NCI-H2029 (cell line): ENCODE data around the gene PDLIM7.

Experiments
- DNase-seq: peaks from one replicate; lab custom pipeline; 2025; lab: John Stamatoyannopoulos, UW

PDLIM7 gene

DNA sequence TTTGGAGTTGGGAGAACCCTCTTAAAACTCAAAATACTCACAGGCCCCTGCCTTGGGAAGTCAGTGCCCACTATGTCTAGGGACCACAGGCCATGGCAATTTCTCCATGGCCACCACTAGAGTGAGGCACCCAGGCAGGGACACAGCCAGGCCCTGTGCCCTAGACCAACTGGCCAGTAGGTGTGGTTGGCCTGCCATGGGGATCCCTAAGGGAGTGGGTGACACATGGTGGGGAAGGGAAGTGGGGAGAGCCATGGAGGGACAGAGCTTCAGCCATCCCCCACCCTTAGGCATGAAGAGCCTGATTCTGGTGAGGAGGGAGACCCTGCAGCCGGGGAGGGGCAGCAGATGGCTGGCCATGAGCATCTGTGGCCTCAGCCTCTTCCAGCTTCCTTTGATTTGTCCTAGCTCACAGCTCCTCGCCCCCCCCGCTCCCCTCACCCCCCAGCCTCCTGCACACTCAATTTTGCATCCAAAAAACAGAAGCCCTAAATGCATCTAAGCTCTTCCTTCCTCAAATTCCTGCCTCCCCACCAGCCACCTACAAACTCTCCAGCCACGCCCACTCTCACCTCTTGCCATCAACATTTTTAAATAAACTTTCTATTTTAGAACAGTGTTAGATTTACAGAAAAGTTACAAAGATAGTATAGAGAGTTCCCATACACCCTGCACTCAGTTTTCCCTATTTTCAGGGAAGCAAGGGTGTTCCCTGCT is 22.4 kb downstream of the PDLIM7 start:
- no peak for DNase-seq

DNA sequence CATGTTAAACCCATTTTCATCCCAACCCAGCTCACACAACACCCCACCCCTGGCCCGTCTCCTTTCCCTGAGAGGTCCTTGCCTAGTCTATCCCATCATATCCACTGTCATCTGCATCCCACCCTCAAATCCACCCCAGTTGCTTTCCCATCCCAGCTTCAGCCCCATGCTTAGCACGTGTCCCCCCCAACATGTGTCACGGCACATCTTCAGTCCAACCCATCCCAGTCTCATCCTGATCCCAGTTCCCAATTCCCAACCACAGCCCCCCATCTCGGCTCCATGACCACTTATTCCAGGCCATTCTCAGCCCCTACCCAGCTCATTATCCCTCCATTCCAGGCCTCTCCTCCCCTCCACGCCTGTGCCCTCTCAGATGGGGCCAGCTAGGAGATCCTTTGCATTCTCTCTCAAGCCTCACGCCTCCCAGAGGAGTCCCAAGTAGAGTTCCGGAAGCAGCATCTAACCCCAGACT is 23.4 kb downstream of the PDLIM7 start:
- DNase-seq: no peak

DNA sequence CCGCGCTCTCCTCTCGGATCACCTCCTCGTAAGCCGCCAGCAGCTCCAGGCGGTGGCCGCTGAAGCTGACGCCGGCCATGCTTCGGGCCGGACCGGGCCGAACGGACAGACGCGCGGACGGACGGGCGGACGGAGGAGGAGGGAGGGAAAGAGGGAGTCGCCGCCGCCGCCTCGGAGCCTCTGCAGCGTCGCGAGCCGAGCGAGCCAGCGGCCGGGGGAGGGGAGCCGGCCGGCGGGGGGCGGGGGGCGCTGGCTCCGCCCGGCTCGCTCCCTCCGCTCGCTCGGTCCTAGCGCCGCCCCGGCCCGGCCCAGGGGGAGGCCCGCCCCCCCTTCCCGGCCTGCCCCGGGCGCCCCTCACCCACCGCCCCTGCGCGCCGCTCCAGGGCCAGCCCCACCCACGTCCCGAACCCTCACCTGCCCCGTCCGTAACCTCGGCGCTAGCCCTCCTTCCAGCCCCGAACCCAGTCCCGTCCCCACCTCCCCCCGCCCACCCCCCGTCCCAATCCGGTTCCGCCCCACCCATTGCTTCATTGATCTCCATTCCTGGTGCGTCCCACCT is 23.9 kb downstream of the PDLIM7 start, which contains the start of gene DBN1:
Gene DBN1 (minus strand): TSS at position 192 of the 559 bp plus-strand sequence. CDS start 113 bp downstream, at position 79.
- peak; percentile 65 for DNase-seq

DNA sequence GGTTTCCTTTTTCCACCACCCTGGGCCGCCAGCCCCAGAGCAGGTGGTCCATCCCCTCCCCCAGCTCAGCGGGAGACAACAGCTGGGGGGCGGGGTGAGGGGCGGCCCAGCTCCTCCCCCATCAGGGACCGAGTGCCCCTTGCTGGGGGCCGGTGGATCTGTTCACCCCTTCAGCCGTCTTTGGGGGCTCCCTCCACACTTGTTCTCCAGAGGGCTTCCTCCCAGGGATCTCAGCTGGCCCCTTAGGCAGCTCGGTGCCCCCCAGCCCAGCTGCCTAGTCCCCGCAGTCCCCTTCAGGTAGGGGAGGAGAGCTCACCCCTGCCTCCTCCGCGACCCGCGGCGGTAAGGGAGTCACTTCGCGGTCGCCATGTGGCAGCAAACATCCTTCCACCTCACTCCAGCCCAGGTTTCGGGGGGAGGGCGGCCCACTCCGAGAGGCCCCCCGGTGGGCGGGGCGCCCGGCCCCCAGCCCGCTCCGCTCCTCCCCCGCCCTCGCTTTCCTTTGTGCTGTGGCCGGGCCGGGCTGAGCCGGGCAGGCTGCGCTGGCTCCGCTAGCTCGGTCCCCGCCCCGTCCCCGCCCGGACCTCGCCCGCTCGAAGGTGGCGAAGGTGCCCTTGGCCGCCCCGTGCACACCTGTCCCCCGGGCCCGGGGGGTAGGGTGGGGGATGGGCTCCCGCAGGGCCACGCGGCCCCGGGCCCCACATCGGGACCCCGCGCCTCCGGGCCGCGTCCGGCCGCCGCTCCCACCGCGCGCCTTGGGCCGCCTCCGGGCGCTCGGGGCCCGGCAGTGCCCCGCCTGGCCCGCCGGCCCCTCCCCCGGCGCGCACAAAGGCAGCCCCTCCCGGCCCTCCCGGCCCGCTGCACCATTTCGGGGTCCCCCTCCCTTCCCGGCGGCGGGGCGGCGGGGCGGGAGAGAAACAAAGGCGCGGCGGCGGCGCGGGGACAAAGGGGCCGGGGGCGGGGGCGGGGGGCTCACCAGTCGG is 24.7 kb downstream of the PDLIM7 start:
- no peak for DNase-seq

DNA sequence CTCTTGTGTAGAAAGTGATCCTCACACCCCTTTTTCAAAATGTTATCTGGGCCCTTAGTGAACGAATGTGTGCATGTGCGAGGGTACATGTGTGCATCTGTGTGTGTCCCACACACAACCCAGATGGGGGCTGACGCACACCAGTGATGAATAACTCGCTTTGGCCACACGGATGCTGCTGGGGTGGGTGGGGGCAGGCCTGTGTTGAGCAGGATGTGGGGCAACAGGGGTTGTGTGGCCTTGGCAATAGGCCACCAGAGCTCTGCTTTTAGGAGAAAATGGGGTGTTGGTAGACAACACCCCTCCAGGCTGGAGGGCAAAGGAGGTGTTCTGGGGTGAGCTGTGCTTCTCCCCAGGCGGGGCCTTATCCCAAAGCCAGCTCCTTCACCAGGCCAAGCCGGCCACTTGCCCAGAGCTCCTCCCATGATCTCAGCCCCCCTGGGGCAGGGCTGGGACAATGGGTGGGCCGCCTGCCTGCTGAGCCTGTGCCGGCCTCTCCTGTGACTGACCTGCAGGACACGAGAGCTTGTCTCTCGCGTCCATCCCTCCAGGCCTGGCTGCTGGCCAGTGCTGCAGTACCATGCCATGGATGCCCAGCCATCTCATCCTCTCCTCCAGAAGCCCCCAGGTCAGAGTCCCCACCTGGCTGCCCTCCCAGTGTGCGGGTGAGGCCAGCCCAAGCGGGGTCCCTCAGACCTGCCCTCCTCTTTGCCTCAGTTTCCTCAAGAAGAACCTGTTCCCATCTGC is 25.6 kb downstream of the PDLIM7 start:
- no peak for DNase-seq

DNA sequence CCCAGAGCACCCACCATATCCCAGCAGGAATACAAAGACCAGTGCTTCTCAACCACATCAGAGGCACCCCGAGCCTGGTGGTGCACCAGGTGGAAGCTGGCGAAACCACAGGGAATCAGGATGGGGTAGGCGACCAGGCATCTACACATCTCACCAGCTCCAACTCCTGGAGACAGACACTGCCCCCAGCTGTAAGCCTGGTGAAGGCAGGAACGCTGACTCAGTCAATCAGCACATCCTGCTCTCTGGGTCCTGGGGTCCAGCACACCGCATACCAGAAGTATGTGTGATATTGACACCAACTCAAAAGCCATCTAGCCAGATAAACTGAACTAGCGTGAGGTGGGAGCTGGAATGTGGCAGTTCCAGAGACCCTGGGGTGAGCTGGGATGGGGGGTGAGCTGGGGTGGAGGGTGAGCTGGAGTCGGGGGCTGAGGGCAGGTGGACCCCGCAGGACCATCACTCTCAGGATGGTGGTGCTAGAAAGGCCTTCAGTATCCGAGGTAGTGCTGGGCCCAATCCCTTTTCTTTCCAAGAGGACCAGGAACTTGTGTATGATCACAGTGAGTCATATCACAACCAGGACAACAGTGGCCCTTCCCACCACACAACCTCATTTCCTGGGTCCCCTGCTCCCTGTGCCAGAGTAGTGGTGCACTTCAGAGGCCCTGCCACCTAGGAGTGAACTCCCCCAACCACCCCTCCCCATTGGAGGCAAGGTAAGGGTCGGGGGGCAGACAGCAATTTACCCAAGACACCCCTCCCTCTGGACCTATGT is 26.5 kb downstream of the PDLIM7 start:
- DNase-seq: no peak

DNA sequence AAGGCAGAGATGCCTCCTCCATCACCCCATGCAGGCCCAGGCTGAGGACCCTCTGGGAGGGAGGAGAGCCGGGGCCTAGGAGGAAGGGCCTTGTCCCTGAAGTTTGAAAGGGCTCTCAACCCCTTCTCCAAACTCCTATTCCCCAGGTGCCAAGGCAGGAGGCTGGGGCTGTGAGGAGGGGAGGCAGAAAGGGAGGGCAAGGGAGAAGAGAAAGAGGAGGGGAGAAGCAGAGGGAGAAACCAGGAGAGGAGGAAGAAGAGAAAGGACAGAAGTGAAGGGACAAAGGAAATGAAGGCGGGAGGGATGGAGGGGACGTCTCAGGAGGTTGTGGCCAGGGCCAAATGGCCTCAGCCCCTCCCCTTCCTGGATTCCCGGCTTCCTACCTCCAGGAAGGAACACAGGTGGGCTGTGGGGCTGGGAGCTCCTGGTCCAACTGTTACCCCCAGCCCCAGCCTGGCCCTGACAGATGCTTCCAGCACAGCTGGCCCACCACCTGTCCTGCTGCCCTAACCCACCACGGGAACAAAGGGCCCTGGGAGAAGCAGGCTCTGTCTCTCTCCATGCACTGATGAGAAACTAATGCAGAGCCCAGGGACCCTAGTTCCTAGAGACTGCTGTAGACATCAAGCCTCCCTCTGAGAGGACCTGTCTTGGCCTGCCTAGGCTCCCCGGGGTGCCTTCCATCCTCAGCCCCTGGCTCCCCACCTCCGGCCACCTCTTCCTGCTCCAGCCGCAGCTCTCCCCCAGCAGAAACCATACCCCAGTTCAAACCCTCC is 27.5 kb downstream of the PDLIM7 start:
- DNase-seq: no peak

DNA sequence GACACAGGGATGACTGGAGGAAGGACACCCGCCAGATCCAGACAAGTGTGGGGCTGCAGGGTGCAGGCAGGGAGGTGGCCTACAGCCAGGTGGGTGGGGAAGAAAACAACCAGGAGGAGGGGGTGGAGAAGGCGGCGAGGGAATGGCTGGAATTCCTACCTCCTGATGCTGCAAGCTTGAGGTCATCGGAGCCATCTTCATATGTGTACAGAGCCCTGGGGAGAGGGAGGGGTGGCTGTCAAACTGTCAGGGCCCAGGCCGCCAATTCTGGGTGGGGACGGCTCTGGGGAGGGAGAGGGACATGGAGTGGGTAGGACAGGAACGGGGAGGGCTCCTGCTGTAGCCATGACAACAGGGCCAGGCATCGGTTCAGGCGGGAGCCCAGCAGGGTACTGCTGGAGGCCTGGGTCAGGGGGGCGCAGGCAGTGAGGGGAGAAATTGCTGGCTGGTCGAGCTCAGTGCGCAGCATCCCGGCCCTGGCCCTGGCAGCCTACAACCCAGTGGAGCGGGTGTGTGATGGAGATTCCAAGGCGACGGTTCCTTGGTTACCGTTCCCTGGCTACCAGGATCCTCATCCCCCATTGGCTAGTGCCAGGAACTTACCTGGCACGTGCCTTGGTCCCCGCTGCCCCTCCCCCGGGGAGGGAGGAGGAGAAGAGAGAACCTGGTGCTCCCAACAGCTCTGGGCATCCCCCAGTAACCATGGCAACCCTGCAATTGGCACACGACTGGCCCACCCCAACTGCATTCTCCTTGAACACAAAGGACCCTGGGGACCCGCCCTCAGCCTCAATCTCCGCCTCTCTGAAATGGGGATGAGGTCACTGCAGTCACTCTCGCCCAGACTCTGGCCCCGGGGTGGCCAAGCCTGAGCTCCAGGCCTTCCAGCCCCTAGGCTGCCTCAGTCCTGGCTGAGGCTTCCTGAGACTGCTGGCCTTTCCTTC is 28.4 kb downstream of the PDLIM7 start:
- DNase-seq: no peak

DNA sequence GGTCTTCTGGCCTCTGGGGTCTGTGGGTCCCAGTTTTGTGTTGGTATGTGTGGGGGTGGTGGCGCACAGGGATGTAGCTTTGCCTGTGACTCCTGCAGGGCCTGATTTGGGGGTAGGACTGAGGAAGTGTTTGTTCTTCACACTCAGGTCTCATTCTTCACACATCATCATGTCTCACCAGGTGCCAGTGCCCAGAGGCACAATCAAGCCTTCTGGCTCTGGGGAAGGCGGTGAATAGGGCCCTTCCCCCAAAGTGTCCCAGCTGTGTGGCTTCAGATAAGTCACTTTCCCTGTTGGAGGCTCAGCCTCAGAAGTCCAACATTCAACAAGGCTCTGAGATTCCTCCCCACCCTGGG is 29.1 kb downstream of the PDLIM7 start:
- DNase-seq: no peak

DNA sequence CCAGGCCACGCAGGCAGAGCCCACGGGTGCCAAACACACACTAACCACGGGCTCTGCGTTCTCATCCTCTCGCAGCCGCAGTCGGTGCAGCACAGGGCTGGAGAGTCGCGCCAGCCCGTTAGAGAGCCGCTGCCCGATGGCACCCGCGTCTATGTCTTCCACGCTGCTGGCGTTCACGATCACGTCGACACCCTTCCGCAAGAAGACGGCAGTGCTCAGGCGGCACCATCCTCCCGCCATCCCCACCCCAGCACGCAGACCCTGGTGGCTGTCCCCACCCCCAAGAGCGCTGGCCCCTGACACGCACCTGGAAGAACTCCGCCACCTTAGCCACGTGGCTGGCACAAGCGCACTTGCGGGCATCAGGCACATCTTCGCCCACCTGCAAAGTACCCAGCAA is 30.0 kb downstream of the PDLIM7 start:
- DNase-seq: no peak

DNA sequence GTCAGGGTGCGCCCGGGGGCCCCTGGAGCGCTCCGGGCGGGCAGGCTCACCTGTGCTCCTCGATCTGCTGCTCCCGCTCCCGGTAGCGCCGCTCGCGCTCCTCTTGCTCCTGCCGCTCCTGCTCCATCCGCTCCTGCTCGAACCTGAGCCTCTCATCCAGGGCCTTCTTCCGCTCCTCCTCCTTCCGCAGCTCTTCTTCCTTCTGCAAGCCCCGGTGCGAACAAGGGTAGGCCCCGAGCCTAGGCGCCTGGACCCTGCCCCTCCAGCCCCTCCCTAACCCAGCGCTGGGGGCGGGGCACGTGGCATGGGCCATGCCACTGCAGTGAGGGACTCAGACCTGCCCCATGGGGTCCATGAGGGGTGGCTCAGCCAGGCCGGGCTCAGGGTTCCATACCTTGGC is 30.5 kb downstream of the PDLIM7 start:
- DNase-seq: no peak

DNA sequence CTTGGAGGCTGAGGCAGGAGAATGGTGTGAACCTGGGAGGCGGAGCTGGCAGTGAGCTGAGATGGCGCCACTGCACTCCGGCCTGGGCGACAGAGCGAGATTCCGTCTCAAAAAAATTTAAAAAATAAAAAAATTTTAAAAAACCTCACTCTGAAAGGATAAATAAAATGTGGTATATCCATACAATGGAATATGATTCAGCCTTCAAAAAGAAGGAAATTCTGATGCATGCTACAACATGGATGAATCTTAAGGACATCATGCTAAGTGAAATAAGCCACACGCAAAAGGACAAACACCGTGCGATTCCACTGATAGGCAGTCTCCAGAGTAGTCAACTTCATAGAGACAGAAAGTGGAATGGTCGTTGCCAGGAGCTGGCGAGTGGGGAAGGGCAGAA is 32.4 kb downstream of the PDLIM7 start:
- no peak for DNase-seq

DNA sequence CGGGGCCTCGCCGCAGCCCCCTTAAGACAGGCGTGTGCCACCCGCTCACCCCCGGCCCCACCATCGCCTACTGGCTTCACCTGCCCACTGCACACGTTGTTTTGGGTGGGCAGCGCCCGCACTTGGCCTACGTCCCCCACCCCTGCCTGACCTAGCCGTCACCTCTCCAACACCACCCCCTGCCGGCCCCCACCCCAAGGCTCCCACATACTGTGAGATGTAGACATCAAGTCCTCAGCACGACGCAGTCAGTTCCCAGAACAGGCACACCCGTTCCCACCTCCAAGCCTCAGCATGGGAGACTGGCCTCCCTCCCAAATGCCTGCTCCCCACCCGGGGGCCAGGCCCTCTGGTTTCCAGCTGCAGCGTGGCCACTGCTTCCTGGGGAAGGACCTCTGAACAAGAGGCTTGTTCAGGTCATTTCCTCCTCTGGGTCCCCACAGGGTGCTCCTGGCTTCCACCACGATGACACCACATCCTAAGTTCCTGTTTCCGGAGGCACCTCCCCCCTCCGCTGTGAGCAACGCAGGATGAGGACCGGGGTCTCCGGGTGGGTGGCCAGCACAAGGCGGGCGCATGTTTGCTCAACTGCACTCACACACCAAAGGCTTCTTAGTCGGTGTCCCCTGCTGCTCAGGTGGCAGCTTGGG is 35.3 kb downstream of the PDLIM7 start:
- DNase-seq: no peak

DNA sequence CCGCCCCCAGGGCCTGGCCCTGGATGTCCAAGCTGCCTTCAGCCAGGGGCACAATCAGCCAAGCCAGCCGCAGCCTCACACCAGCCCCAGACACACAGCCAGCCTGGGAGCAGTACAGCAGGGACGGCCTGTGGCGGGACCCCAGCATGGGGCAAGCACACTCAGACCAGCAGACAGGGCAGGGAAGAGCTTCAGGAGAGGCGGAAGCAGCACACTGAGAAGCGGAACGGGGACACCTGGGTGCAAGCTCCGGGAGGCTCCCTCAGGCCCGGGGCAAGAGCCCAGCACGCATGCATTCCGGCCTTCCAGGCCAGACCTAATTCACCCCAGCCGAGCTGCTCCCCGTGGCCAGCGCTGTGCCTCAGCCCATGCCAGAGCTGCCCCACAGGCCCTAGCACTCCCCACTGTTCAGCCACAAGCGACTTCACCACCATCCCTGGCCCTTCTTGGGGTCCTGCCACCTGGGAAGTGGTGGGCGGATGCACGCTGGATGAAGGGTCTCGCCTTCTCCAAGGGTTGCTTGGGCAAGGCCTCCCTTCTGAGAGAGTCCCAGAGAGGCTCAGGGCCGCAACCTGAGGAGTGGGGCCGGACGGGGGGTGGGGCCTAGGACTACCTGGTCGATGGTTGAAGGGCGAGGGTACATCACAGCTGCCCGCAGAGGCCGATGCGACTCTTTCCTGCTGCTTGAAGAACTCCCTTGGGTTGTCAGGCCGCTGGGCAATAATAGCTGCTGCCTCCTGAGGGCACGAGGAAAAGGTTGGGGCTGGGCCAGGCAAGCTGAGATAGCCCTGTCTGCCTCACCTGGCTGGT is 37.4 kb downstream of the PDLIM7 start:
- no peak for DNase-seq

DNA sequence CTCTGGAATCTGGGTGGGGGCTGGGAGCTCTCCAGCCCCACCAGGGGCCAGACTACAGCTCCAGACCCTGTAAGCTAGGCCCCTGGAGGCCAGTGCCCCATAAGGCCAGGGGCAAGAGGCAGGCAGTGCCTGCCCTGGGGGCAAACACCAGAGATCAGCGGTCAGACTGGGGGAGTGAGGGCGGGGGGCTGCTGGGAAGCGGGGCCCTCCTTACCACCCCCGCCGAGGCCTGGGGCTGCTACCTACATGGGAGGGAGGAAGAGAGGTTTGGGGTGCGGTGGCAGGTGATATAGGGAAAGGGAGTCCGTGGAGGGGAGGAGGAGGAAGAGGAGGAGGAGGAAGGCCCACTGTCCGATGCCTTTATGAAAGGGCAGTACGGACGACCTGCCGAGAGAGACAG is 38.0 kb downstream of the PDLIM7 start:
- DNase-seq: no peak

DNA sequence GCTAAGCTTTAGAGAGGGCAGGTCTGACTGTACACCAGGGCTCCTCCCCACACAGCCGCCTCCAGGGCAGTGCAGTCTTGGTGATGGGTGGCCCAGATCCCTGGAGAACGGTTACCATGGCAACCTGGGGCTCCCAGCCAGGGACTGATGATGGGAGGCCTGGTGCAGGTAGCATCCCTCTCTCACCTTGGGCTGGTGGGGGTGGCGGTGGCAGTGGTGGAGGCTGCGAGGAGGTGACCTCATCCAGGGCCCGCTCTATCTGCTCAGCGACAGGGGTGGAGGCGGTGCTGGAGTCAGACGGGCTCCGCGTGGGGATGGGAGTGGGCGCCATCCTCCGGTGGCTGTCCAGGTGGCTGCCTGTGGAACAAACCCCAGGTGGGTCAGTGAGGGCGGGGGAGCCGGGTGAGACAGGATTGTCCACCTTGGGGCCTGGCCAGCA is 38.5 kb downstream of the PDLIM7 start:
- DNase-seq: no peak

DNA sequence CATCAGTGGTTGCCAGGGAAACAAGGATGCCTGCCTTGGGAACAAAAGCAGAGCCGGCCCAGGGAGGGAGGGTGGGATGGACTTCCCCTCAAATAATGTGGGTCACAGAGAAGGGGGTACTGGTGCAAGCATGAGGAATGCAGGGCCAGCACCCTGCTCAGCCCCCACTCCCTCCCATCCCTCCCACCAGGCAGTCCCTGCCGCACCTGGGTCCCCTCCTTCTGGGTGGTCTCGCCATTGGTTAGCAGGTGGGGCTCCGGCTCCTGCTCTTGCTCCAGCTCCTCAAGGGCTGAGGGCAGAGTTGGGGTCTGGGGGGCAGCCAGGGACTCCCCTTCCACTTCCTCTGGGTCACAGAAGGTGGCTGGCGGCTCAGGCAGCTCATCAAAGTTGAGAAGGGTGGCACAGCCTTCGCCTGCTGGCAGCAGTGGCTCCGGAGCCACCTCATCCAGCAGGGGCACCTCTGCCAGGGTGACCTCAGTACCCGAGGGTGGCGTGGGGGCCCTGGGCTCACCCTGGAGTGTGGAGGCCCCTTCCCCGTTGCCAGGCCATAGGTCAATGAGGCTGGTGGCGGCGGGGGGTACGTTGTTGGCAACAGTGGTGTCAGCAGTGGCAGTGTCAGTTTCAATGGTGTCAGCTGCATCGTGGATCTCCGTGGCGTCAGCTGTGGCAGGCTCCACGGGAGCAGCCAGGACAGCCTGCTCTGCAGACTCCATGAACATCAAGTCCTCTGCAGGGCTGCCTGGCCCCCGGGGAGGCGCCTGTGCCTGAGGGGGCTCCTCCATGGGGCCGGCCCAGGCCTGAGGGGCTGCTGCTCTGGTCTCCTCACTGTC is 39.3 kb downstream of the PDLIM7 start:
- no peak for DNase-seq
